Activated CD8-positive, alpha-beta memory T cell treated with anti-CD3 and anti-CD28 coated beads for 4 hours (primary cell): ENCODE results near the gene SLC6A4.

ENCODE experiments used
- DNase-seq, 2 donors: peaks; one replicate each; pipeline ENCODE4 v3.0.0-alpha.2; 2020; ENCODE audit warnings: low read depth in 2 of 2

SLC6A4 gene

DNA sequence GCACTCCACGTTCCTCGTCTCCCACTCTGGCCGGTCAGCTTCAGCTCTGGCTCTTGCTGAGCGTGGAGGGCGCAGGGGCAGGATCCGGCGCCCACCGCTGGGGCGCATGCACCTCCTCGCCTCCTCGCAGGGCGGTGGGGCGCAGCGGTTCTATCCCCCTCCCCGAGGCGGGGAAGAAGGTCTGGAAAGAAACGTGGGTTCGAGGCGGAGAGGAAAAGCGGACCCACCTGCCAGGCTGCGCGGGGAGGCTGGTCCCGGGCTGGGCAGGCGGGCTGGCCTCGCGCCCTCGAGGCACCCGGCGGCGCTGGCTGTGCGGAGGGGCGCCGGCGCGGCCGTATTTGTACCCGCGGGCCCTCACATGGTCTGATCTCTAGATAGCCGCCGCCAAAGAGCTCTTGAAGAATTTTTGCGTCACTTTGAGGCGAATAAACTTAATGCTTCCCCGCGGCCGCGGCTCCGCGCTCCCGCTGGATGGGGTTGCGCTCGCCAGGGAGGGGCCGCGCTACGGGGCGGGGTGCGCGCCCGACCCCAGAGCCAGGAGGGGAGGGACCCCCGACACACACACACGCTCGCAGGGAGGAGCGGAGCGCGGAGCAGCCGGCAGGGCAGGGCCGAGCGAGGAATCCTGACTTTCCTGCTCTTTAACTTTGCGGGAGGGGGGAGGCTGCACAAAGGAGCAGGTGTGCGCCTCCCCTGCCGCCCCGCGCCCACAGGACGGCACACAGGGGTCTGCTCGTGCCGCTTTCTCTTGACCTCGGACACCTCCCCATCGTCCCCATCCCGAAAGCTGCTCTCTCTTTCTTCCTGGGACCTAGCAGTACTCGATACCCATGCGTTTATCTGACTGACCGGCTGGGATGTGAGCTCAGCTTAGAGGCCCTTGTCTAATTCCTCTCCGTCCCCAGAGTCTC is at the start of gene SLC6A4:
TSS of gene SLC6A4 (minus strand) at position 312 of the 911 bp plus-strand sequence. CDS start 13,739 bp downstream, outside the sequence.
- DNase-seq, result no peak

DNA sequence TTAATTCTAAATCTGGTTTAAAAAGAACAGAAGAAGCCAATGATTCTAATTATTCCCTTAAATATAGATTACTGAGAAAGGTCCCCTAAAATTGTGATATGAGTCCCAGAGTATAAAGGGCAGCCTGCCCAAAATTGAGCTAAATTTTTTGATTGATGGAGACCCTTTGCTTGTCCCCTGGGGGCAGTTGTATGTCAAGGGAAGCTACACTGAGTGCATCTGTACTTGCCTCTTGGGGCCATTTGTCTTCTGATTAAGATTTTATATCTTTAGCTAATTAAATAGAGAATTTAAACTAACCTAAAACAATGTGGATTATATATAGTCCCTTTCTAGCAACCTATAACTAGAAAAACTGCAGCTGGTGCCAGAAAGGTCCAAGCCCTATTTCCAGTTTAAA is 43.7 kb upstream of the SLC6A4 start:
- no peak for DNase-seq

DNA sequence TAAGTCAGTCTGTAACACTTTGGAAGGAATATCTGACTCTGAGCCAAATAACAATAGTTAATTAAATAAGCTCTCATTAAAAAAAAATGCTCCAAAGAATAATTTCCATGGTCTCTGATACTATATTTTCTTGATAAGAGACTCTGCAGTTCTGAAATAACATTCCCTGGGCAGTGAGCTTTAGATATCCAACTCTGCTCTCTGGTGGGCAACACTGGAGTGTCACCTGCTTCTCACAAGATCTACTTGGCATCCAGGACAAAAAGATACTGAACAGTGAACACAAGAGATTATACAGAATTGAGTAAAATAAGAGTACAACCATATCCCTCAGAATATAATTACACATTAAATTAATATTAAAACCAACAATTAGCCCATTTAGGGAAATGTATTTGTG is 42.5 kb upstream of the SLC6A4 start:
- DNase-seq, result no peak

DNA sequence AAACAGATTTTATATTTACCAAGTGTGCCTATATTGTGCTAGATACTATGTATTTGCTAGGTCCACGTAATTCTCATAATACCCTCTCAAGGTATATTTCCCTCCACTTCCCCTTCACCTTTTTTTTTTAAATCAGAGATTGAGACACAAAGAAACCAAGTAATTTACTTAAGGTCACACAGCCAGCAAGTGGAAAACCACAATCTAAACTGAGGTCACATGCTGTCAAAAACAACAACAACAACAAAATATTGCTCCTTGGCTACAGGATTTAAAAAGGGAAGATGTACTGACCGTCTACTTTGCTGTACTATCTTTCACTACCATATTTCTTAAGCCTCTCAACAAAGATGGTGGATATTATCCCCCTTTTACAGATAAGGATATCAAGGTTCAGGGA is 40.4 kb upstream of the SLC6A4 start:
- no peak for DNase-seq

DNA sequence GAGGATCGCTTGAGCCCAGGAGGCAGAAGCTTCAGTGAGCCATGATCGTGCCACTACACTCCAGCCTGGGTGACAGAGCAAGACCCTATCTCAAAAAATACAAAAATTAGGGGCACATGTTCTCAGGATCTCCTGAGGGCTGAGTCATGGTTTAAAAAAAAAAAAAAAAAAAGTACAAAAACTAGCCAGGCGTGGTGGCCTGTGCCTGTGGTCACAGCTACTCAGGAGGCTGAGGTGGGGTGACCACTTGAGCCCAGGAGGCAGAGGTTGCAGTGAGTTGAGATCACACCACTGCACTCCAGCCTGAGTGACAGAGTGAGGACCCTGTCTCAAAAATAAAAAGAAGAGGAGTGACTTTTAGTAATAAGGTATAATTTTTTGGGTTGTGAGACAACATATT is 39.4 kb upstream of the SLC6A4 start:
- DNase-seq, result no peak

DNA sequence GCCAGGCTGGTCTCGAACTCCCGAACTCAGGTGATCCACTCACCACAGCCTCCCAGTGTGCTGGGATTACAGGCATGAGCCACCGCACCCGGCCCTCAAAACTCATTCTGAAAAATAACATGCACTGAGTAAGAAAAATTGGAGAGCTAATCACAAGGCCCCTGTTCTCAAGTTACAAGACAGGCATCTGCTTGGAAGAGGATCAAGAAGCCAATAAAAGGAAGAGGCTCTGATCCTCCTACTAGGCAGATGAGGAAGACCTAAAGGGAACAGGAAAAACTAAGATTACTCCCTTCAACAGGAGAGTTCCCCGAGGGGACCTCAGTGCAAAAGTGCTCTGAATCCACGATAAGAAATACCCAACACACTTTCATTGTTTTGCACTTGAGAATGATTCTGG is 37.9 kb upstream of the SLC6A4 start:
- no peak for DNase-seq

DNA sequence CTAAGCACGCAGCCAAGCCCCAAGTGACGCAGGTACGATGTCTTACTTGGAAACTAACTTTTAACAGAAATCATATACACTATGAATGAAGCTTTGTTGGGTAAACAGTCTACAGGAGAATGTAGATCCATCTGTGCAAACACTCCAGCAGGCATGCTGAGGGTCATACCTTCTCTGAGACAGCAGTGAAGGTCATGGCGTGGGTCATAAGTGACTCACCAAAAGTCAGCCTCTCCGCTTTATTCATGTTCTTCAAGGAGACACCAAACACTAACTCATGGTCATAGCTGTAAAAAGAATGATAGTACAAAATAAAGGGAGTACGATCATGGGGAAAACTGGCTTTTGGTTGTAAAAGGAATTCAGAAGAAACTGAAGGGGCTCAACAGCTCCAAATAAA is 35.6 kb upstream of the SLC6A4 start:
- DNase-seq, result no peak

DNA sequence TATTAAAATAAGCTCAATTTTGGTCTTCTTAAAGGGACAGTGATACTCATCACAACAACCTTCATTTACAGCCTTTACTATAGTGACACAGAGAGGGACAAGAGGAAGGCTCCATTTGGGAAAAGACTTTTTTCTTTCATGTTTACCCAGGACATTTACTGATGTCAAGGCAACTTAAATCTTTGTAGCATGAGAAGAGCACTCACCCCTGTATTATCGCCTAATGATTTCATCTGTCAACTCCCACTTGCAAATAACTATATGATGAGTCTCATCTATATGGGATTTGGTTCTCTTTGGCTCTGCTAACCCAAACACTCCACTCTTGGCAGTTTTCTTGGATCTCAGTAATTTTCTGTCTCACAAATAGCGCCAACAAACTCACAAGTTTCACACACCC is 32.1 kb upstream of the SLC6A4 start:
- DNase-seq, result no peak

DNA sequence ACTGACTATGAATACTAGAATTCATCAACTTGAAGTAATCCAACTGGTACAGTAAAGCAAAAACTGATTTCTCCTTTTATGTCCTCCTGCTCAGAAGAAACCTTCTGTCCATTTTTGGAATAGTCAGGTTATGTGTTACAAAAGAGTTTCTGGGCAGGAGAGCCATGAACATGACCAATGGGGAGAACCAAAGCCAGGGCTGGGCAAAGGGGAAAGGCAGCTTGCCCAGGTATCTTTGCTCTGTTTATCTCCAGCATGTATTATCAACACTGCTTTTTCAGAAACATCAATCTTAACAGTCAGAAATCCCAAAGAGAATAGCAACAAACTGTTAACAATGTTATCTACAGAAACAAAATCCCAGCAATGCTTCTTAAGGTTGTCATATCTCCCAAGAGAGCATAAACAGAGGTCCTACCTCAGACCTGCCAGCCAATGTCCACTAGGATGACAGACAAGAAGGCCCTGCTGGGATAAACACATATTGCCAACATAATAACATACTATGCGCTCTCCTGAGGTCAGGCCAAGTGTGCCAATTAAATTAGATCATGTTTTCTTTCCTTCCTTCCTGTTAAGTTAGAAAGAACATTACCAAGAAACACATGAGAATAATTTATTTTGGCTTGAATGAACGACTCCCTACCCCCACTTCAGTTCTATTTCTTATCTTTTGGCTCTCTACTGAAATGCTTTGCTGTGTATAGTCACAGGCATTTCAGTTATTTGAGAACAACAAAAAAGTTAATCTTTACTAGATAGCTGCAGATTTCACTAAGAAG is 28.2 kb upstream of the SLC6A4 start:
- no peak for DNase-seq

DNA sequence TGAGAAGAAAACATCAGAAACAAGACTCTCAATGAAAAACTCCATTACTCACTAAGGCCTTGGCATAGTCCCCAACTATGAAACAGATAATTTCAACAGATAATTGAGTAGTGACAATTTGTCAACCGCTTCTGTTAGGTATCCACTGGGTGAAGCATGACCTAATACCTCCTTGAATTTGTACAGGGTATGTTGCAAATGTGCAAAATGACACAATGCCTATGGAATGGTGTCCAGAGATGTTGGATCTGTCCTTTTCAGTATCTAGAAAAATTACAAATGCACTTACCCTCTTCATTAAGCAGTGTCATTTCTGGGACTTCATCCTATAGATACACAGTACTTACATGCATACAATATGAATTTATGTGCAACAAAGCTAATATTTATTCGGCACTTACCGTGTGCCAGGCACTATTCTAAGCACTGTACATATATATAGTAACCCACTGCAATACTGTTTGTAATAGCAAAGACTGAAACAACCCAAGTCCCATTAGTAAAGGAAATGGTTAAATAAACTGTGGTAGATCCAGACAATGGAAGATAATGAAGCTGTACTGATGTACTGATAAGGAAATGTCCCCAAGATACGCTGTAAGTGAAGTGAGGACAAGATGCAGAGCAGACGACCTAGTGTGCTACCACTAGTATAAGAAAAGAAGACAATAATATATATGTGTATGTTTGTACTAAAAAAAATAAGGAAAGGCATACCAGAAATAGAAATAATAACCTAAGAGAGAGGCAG is 21.4 kb upstream of the SLC6A4 start:
- no peak for DNase-seq

DNA sequence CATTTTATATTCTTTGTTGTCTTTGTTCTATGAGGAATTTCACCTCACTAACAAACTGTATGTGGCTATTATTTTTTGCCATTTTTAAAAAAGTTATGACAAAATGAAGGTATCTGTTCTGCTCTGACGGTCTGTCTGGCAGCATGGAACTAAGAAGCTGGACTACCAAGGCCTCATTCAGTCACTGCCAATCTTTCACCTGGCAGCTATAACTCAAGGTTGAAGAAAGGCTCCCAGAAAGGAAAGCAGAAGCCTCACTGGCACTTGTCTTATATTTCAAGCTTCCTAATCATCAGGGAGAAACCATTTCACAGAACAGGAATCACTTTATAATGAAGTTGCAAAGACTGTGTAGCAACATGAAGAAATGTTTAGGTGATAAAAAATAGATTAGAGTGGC is 18.7 kb upstream of the SLC6A4 start:
- no peak for DNase-seq

DNA sequence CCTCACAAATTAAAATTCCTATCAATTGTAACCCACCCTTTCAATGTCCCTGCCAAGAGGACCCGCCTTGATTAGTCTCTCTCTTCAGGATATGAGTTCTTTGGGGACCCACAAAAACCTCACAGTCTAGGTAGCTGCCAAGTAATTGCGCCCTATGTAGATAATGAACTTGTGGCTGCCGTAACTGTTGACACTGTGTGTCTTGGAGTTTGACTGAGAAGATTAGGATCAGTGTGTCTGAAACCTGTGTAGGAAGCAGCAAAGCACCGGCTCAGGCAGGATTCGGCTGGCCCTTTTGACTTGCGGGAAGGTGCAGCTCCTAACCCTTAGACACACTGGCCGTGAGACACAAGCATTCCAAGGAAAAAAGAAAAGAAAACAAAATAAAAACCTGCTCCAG is 17.8 kb upstream of the SLC6A4 start:
- DNase-seq, result no peak

DNA sequence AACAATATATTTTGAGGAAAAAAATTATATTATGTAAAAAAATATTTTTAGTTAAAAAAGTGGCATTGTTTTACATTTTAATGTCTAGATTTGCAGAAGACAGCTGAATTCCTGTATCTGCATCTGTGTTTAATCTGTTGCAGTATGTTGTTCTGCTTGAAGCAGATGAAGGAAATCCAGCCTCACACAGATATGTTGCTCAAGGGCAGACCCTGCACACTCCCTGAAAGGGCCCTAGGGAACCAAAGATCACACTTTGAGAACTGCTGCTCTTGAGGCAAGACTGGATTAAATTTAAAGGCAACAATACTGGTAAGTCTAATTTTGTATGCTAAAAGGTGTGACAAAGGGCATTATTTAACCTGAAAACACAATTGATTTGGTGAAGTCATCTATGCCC is 16.4 kb upstream of the SLC6A4 start:
- DNase-seq, result no peak

DNA sequence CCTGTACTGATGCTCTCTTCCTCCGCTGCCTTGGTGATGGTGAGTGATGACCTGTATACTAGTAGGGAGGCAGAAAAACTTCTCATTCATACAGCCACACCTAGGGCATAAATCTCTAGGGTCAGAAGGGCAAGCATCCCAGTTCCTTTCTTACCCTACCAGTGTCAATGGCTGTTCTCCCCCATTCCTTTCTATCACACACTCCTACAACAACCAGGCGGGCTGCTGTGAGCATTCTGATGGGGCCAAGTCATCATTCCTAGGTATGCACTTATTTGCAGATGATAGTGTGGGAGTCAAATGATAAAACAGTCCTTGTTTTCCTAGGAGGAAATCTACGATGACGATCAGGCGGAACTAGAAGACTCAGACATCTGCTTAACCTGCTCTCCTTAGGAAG is 14.0 kb upstream of the SLC6A4 start:
- DNase-seq, result no peak

DNA sequence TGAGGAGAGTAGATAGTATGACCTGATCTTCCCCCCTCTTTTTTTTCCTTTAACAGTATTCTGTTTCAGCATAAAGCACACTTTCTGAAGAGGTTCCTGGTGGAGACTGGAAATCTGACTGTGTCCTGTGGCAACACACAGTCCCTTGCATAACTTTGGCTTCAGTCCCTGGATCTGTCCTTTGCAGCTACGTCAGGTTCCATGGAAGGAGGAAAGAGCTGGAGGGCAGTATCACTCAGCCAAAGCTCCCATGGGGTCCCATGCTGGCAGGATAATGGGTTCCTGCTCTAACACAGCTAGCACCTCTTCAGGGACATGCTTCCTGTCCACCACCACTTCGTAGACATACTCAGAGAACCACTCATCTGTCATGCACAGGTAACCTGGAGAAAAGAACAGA is 13.3 kb upstream of the SLC6A4 start:
- no peak for DNase-seq

DNA sequence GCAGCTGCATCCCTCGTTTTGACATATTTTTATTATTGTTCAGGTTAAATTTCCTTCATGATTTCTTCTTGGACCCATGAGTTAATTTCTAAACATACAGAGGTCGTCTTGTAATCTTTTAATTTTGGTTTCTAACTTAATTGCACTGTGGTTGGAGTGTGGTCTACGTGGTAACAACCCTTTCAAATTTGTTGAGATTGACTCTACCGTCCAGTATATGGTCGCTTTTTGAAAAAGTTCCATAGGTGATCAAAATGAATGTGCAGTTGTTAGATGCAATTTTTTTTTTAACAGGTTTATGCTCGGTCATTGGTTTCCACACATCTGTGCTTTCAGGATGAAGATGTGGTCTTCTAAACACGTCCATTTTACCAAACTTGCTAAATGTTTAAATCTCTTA is 11.0 kb upstream of the SLC6A4 start:
- DNase-seq, result no peak

DNA sequence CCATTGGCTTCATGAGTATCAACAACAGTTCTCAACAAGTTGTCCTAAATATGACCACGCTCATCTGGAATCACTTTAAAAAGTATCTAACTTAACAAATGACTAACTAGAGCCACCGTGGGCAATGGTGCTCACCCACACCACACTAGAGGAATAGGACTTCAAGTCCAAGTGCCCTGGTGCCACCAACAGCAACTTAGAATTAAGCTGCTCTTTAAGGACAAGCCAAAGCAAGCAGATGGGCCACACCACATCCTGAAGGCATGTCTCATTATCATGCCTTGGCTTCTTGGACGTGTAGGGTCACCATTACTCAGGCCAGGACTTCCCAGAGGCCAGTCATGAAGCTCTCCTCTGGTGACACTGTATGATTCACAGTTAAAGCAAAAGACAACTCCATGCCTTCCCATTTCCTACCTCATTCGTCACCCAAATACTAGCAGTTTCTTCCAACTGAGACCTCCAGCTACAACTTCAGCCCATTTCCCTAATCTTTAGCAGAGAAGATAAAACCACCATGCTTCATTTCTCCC is 9.4 kb upstream of the SLC6A4 start:
- no peak for DNase-seq

DNA sequence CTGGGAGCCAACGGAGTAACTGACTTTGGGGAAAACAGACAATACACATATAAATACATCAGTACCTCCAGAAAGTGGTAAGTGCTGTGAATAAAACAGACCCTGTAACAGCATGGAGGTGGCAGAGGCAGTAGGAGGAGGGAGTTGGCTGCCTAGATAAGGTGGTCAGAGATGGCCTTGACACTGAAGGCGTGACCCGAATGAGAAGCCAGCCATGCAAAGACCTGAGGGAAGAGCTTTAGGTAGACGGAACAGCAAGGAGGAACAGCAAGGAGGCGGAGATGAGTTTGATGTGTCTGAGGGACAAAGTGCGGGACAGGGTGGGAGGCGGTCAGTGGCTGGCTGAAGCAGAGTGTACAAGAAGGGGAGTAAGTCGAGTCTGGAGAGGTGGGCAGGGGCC is 8.1 kb upstream of the SLC6A4 start:
- DNase-seq, result no peak

DNA sequence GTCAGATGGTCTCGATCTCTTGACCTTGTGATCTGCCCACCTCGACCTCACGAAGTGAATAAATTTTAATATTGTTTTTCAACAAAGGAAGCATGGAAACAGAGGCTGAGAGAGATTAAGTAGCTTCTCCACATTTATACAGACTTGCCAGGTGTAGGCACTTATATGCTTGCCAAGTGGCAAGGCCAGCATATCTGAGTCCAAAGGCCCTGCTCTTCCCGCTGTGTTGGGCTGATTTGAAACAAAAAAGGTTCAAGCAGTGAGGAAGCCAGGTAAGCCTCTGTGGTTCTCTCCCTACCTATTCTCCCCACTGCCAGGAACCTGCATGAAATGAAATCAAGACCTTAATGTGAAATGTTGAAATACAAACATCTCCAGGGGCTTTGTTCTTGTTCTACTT is 7.5 kb upstream of the SLC6A4 start:
- no peak for DNase-seq

DNA sequence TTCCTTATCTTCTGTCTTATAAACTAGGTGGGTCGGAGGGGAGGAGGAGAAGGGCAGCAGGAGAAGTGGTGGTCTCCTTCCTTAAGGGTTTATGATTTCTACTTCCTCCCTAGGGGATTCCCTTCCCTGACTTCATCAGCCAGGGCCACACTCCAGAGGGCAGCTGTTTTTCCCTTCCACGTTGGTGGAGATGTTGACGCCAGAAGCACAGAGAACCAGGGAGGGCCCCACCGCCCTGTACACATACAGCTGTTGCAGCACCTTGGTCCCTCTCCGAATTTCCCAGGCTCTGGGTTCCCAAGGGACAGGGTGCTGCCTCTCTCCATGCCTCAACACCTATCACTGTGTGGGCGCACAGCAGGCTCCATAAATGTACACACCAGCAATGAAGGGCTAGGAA is 5.6 kb upstream of the SLC6A4 start:
- no peak for DNase-seq

DNA sequence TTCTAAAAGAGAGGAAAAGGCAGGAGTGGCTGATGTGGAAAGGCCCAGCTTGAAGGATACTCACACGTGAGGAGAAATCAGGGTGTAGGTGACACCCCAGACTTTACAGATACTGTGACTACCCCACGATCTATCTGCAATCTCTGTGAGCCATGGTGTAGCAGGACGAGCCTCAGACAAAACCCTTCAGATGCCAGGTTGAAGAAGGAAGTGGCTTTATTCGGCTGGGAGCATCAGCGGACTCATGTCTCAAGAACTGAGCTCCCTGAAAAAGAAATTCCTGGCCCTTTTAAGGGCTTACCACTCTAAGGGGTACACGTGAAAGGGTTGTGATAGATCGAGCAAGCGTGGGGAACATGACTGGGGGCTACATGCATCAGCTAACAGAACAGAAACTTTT is 4.7 kb upstream of the SLC6A4 start:
- no peak for DNase-seq

DNA sequence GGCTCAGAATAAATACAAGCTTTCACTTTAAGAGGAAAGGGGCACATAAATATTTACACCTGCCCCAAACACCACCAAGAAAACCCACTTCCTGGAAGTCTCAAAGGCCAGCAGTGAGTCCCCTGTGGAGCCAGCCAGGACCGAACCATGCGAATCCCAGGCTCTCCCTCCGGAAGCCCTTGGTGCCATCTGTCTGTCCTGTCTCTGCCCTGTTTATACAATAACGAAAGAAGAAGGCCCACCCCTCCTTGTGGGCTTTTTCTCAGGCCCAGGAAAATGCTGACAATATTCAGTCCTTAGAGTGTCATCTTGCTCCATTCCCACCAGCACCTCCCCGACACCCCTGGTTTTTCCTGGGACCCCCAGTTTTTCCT is 3.6 kb upstream of the SLC6A4 start:
- DNase-seq, result no peak
